GM21717 (cell line): ENCODE measurements around the gene KCNIP4.

ENCODE experiments used
- ATAC-seq: cut with Tn5 transposase; IDR thresholded peaks from one replicate; pipeline ENCODE4 v1.9.1; 2021; ENCODE audit warnings: mild to moderate bottlenecking, moderate library complexity; ENCODE audit not compliant: unreplicated experiment

KCNIP4 gene

GRCh38 chr4:21476757-21477156, 471.8 kb downstream of the KCNIP4 start:
- no peak for ATAC-seq

DNA sequence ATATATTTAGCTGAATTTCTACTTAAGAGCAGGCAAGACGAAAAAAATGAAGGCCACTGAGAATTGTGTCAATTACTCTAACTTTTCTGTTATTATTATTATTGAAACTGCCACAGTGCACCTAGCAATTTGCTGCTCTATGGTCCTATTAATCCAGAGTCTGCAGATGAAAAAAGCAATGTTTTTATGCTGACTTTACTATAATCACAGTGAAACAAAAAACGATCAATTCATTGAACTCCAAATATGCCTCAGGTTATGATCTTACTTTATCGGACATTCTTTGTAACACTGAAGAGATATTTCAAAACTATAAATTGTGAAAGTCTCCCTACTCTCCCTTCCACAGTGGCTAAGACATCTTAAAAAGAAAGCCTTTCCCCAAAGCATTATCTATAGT, 474.4 kb downstream of the KCNIP4 start:
- no peak for ATAC-seq

GRCh38 chr4:21470535-21470934, 478.0 kb downstream of the KCNIP4 start:
- ATAC-seq, result no peak

DNA sequence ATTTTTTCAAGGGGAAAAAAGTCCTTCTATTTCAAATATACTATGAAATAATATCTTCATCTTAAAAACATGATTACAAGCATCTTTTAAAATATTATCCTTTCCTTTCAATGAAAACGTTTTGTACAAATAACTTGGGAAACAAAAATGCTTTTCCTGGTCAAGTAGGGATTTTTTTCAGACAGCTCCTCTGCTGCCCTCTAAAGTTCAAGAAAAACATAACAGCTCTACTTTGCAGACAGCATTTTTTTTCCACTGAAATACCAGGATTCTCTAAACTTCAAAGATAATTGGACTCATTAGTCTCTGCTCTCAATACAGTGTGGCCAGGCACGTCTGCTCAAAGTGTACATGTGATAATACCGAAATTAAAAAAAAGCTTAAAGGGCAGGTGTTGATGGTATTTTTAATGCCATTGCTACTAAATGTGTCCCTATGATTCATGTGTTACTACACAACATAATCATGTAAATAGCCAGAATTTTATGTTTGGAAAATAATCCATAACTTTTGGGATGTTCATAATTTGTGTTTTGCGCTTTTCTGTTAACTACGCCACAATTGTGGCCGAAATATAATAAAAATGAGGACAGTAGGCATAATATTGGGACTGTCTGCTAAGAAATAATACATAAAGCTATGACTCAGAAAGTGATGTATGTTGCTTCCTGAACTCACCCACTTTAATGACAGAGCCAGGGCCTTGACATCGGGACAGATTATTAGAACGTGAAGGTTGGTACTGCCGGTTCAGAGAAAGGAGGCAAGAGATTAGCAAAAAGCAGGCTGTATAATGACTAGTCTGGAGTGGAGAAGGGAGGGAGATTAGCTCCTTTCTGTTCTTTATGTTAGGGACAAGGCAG, 478.9 kb downstream of the KCNIP4 start:
- ATAC-seq, result no peak

- ATAC-seq, result no peak
These were observed 481.0 kb downstream of the KCNIP4 start for GRCh38 chr4:21467551-21467950.

DNA sequence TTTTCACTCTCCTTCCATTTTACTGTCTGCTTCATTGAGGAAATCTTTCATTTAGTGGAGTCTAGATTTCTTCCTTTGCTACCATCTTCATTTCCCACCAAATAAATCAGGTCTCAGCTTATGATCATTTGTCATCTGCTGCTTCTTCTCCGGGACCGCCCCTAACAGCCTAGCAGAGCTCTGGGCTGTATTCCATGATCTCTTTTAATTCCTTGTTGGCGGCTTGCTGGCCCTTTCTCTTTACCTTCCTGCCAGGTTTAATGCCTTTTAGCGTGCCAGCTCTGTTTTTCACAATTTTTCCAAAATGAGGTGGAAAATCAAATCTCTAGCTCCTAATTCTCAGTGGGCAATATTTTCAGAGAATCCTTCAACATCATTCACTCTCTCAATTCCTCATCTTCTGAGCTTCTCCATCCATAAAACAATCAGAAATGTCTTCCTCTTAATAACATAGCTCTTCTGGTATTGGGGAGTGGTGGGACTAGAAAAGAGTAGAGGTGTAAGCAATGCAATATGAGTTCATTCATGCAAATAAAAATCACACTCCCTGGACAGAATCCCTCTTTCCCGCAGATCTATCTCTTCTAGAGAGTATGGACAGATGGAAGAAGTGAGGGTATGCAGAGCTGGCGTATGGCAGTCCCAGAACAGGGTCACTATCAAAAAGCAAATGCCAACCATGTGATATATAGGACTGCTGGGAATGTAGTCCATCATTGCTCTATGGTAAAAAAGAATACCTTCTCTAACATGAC, 491.3 kb downstream of the KCNIP4 start:
- ATAC-seq, result no peak

GRCh38 chr4:21454831-21455230, 493.7 kb downstream of the KCNIP4 start:
- ATAC-seq, result no peak

GRCh38 chr4:21454201-21454600, 494.4 kb downstream of the KCNIP4 start:
- no peak for ATAC-seq

DNA sequence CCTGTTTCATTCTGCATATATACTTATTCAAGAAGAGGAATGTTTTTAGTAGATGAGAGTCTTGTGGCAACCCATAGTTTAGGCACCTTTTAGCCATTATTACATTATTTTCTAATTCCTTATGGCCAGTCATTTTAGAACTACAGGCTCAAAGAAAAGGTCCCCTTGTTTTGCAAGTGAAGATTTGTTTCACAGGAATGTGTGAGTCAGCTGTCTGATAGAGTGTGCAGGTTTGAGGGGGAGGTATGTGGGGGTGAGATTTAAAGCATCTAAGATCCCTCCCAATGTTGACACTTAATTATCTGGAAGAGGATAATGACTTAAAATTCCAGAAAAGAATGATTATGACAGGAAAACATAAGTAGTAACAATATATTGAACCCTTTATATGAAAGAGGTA, 495.6 kb downstream of the KCNIP4 start:
- ATAC-seq, result no peak

DNA sequence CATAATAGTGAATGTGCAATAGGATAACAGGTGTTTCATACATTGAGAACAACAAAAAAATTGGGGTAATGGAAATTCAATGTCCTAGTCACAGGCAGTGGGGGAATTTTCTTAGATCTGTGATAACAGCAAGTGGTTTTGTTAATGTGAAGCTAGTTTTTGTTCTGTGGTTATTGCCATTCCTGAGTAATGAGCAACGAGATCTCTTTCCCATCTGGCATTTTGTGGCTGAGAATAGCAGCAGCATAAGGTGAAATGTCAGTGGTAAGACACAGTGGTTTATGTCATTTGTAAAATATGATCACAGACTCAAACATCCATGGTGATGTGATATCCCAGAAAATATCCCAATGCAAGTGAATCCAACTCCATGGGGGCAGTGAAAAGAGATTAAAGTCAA, 497.5 kb downstream of the KCNIP4 start:
- ATAC-seq, result no peak

GRCh38 chr4:21450331-21450730, 498.2 kb downstream of the KCNIP4 start:
- no peak for ATAC-seq

DNA sequence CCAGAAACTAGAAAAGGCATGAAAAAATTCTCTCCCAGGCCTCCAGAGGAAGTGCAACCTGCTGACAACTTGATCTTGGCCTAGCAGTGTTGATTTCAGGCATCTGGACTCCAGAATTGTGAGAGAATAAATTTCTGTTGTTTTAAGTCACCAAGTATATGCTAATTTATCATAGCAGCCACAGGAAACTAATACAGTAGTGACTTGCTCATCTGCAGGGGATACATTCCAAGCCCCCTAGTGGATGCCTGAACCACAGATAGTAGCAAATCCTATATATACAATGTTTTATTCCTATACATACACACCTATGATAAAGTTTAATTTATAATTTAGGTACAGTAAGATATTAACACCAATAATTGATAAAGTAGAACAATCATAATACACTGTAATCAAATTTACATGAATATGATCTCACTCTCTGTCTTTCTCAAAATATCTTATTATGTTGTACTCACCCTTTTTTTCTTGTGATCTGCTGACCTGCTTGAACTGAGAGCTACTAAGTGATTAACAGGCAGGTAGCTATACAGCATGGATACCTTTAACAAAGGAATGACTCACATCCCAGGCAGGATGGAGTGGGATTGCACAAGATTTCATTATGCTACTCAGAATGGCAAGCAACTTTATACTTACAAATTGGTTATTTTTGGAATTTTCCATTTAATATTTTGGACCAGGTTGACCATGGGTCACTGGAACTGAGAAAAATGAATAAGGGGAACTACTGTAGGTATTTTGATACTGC, 501.1 kb downstream of the KCNIP4 start:
- no peak for ATAC-seq

- no peak for ATAC-seq
These were observed 528.4 kb downstream of the KCNIP4 start for GRCh38 chr4:21420166-21420565.

GRCh38 chr4:21415728-21416127, 532.8 kb downstream of the KCNIP4 start:
- no peak for ATAC-seq

- ATAC-seq, result no peak
These were observed 534.7 kb downstream of the KCNIP4 start for GRCh38 chr4:21413807-21414370.

GRCh38 chr4:21411086-21411485, 537.5 kb downstream of the KCNIP4 start:
- no peak for ATAC-seq

DNA sequence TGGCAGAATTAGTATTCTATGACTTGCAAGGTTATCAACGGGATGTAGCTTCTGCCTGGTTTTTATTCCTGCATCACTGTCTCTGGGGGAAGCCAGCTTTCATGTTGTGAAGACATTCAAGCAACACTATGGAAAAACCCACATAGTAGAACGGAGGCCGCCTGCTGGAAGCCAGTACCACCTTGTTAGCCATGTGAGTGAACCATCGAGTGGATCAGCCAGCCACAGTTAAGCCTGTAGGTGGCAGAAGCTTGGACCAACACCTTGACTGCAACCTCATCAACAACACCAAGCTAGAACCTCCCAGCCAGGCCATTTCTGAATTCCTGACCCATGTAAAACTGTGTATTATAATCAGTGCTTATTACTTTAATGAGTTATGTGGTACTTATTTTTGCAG, 538.2 kb downstream of the KCNIP4 start:
- ATAC-seq, result no peak

DNA sequence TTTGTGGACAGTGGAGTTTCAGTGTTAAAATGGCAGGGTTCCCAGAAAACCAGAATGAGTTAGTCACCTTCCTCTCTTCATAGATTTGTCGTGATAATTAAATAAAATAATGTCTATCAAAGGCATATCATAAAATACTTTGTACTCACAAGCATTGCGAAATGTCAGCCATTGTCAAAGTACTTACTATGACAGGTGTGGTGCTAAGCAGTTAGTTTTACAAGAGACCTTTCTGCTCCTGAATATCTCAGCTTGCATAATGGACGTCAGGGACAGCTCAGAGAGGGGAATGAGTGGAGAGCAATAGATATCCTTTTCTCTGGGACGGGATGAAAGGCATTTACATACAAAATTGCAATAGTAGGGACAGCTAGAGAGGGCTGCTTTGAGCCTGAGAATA, 560.9 kb downstream of the KCNIP4 start:
- no peak for ATAC-seq

DNA sequence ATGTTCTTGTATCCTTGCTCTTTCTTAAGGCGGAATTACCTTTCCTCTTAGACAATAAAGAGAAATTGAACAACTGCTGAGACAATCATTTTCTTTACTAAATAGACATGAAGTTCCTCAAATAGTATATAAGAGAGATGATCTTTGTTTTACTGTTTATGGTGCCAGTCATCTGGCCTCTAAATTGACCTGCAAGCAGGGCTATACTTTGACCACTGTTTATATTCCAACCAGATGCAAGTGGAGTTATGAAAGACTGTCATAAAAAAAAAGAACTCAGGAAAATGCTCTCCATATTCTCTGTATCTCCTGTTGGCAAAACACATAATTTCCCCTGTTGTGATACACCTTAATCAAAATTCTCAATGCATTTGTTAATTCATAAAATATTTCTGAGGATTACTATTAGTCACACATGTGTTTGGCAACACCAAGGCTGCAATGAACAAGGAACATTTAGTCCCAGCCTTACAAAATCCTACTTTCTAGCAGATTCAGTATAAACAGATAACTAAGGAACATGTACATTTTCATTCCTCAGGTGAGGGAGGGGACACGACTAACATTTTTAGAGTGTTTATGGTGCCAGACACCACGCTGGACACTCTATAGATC, 562.3 kb downstream of the KCNIP4 start:
- no peak for ATAC-seq

- no peak for ATAC-seq
These were observed 562.9 kb downstream of the KCNIP4 start for GRCh38 chr4:21385706-21386105.

- no peak for ATAC-seq
These were observed 564.0 kb downstream of the KCNIP4 start for GRCh38 chr4:21384609-21385008.
